ENCODE measurements around the gene FCGBP.

DNA sequence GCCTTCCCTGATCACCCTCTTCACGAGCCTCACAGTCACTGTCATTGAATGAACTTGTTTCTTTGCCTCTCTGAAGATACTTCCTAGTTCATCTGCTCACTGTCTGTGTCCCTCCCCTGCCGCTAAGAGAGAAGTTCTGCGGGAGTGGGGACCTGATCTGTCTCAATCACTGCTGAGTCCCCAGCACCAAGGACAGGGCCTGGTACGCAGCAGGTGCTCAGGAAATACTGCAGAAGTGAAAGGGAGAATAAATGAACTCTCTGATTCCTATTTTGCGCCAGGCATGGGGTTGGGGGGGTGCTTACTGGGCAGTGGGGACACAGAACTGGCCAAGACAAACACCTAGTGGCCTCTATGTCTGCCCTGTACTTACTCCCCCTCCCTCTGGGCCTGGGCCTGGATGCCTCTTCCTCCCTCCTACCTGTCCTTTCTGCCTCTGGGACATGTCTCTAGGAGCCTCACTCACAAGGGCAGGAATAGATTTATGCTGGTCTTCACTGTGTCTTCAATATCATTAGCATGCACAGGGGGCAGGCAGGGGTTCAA, 17.5 kb downstream of the FCGBP start:
- no peak for TF ChIP-seq TEAD4 (IDR thresholded peaks at IDR 0.05)
- TF ChIP-seq NFIC (IDR thresholded peaks at IDR 0.05) = no peak
- no peak for TF ChIP-seq EP300 (IDR thresholded peaks at IDR 0.05; ENCODE audit: borderline replicate concordance)
- TF ChIP-seq CREB1 (IDR thresholded peaks at IDR 0.05; ENCODE audit: low read depth) = no peak
- TF ChIP-seq RAD21 (IDR thresholded peaks at IDR 0.05; ENCODE audit: low read depth) = no peak
- no peak for TF ChIP-seq TCF12 (IDR thresholded peaks at IDR 0.05; ENCODE audit: low read depth)
- TF ChIP-seq, protein P1, sequence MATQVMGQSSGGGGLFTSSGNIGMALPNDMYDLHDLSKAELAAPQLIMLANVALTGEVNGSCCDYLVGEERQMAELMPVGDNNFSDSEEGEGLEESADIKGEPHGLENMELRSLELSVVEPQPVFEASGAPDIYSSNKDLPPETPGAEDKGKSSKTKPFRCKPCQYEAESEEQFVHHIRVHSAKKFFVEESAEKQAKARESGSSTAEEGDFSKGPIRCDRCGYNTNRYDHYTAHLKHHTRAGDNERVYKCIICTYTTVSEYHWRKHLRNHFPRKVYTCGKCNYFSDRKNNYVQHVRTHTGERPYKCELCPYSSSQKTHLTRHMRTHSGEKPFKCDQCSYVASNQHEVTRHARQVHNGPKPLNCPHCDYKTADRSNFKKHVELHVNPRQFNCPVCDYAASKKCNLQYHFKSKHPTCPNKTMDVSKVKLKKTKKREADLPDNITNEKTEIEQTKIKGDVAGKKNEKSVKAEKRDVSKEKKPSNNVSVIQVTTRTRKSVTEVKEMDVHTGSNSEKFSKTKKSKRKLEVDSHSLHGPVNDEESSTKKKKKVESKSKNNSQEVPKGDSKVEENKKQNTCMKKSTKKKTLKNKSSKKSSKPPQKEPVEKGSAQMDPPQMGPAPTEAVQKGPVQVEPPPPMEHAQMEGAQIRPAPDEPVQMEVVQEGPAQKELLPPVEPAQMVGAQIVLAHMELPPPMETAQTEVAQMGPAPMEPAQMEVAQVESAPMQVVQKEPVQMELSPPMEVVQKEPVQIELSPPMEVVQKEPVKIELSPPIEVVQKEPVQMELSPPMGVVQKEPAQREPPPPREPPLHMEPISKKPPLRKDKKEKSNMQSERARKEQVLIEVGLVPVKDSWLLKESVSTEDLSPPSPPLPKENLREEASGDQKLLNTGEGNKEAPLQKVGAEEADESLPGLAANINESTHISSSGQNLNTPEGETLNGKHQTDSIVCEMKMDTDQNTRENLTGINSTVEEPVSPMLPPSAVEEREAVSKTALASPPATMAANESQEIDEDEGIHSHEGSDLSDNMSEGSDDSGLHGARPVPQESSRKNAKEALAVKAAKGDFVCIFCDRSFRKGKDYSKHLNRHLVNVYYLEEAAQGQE (IDR thresholded peaks at IDR 0.05; ENCODE audit: low read depth) = peak; percentile 89
- TF ChIP-seq, protein P2, sequence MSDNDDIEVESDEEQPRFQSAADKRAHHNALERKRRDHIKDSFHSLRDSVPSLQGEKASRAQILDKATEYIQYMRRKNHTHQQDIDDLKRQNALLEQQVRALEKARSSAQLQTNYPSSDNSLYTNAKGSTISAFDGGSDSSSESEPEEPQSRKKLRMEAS (IDR thresholded peaks at IDR 0.05) = no peak

All from Ishikawa (cell line).